ENCODE measurements around the gene CNNM3.

DNA sequence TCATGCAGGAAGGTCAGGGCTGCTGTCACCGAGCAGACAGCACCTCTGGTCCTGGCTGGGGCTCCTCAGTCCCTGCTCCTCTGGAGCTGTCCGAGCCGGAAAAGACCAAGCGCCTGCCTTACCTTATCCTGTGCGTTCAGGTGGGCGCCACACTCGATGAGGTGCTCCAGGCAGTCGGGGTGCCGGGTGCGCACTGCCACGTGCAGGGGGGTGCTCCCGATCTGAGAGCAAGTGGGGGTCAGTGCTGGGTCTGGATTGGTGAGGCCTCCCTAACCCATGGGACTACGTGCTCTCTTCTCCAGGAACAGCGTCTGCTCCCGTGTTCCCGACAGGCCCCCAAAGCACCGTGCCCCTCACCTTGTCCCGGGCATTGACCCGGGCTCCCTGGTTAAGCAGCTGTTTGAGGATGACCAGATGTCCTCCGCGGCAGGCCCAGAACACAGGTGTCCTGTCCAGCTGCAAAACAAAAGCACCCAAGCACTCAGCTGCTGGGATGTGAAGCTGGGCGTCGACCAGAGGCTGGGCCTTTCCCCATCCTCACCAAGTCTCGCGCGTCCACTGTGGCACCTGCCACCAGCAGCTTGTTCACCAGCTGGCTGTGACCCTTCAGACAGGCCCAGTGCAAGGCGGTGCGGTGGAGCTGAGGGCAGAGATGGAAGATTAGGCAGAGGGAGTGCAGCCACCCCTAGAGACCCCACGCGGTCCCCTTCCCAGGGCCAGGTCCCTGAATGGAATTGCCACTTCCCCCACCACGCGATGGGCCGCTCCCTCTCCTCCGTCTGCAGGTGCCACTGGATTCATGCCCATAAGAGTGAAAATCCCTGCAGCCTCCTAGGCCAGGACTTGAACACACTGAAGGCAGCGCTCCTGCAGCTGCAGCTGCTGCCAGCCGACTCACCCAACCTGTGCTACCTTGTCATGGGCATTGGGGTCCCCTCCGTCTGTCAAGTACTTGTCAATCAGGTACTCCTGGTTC is 24.1 kb downstream of the CNNM3 start:
- TF ChIP-seq CTCF (IDR thresholded peaks at IDR 0.05) (no peak), ZFX (IDR thresholded peaks at IDR 0.05; ENCODE audit: borderline replicate concordance) (no peak)
